ENCODE data around the gene CST9L. TPM values are rescaled to one million over a fixed set of nuclear protein-coding genes. Genes with fewer than 3 reads are reported as not detected.

CST9L gene
- total RNA-seq, 1 donor from 2014 or later: not detected

DNA sequence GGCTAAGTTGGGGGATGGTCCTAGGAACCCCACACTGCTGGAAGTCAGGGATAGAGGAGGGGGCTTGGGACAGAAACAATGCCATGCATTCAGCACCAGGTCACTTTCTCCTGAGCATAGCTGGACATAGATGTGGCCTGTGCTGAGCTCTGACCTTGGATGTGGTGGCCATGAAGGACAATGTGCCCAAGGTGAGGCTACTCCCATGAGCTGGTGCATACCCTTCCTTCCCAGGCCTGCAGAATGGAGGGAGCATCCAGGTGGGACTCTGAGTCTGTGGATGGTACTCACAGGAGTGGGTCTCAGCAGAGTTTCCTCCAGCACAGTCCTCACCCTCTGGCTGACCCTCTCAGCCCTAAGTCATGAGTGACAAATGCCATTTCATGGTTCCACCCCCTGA, 16.9 kb downstream of the CST9L start:
- no peaks in the 10 kb centered on the region for H3K27me3 Mint-ChIP-seq (ENCODE audit: low read depth)
- H3K36me3 Mint-ChIP-seq (ENCODE audit: low read depth): no peaks in the 10 kb centered on the region
- intact Hi-C loops (cut with micrococcal nuclease): no loop called here
- no peak overlapping the region for H3K27ac Mint-ChIP-seq
- no peak for DNase-seq (ENCODE audit: low spot score)
- no peaks in the 10 kb centered on the region for H3K4me1 Mint-ChIP-seq (ENCODE audit: low read depth)
- no peak overlapping the region for H3K4me3 Mint-ChIP-seq (ENCODE audit: low read depth)
- H3K9me3 Mint-ChIP-seq: no peaks in the 10 kb centered on the region

DNA sequence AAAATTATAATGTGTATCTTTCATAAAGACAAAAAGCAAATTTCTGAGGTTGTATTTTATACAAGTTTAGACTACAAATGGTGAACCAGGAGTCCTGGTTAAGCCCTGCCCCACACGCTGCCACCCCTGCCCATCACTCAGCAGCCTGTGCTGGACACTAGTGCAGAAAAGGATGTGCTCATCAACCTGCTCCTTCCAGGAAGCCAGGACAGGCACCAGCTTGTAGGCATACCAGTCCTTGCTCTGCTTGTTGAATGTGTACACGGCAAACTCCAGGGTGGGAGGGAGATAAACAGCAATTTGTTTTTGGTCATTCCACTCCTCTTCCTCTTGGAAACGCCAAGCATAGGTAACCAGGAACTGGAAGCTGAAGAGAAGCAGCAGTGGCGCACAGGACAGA, 18.1 kb downstream of the CST9L start:
- Mint-ChIP-seq H3K27me3 (ENCODE audit: low read depth) (no peaks in the 10 kb centered on the region), H3K9me3 (no peaks in the 10 kb centered on the region), H3K4me3 (ENCODE audit: low read depth) (no peak overlapping the region), H3K27ac (no peak overlapping the region), H3K36me3 (ENCODE audit: low read depth) (no peaks in the 10 kb centered on the region), H3K4me1 (ENCODE audit: low read depth) (no peaks in the 10 kb centered on the region)
- intact Hi-C loops (cut with micrococcal nuclease): no loop called here
- no peak for DNase-seq (ENCODE audit: low spot score)

DNA sequence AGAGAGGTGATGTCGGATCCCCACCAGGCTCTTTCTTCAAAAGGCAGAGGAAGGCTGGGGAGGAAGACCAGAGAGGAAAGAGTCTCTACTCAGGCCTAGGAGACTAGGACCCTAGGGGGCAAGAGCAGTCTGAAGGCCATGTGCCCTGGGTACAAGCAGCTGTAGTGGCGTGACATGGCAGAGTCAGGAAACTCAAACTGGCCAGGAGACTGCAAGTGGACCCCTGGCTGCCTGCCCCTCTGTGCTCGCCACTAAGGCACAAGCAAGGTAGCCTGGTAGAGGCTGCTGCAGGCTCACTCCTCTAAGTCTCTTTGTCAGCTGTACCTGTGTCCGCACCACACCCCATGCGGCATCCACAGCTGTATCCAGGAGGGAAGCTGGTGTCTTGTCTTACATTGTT, 19.9 kb downstream of the CST9L start:
- Mint-ChIP-seq H3K4me3 (ENCODE audit: low read depth) (no peak overlapping the region), H3K27me3 (ENCODE audit: low read depth) (no peaks in the 10 kb centered on the region), H3K36me3 (ENCODE audit: low read depth) (no peaks in the 10 kb centered on the region), H3K27ac (no peak overlapping the region), H3K9me3 (no peaks in the 10 kb centered on the region), H3K4me1 (ENCODE audit: low read depth) (no peaks in the 10 kb centered on the region)
- no peak for DNase-seq (ENCODE audit: low spot score)
- intact Hi-C loops (cut with micrococcal nuclease): no loop called here

DNA sequence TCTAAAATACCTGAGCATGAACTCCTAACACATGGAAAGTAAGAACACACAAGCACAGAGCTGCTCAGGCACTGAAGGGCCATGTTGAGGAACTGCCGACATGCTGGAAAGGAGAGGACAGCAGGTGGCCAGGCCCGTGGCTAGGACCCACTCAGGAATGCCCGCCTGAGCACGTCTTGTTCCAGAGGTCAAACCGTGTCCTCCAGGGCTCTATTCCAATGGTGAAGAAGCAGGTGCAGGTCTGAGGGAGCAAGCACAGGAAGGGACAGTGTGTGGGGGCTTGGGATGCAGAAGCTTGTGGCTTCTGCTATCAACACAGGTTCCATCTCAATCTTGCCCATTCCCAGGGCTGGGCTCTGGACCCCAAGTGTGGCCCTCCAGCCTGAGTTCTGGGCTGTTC, 20.7 kb downstream of the CST9L start:
- no peak overlapping the region for H3K4me3 Mint-ChIP-seq (ENCODE audit: low read depth)
- H3K36me3 Mint-ChIP-seq (ENCODE audit: low read depth): no peaks in the 10 kb centered on the region
- DNase-seq (ENCODE audit: low spot score): no peak
- no peaks in the 10 kb centered on the region for H3K4me1 Mint-ChIP-seq (ENCODE audit: low read depth)
- H3K9me3 Mint-ChIP-seq: no peaks in the 10 kb centered on the region
- no peak overlapping the region for H3K27ac Mint-ChIP-seq
- H3K27me3 Mint-ChIP-seq (ENCODE audit: low read depth): no peaks in the 10 kb centered on the region
- intact Hi-C loops (cut with micrococcal nuclease): no loop called here

DNA sequence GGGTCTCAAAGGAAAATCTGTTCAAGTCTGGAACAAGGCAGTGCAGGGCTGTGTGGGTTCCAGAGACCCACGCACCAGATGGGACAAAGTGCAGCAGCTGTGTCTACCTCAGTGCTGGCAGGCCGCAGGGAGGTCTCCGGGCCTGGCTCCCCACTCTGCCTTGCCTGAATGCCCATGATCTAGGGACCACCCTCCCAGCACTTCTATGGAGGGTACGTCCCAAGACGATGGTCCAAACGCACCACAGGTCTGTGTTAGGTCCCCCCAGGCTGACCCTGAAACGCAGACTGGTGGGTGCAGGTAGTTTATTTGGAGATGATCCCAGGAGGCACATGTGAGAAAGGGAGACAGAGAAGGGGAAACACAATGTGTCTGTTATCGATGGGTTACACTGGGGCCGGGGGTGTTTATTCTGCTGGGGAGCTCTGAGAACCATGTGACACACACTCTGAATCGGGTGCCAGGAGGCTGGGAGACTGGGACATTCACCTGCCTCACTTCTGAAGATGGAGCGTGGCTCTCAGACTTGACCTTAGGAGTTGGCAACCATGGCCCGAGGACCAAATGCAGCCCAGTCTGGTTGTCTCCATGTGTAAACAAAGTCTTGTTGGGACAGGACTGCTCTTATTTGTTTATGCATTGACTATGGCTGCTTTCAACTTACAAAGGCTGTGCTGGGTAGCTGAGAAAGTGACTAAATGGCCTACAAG, 21.7 kb downstream of the CST9L start:
- H3K9me3 Mint-ChIP-seq: no peaks in the 10 kb centered on the region
- intact Hi-C loops (cut with micrococcal nuclease): no loop called here
- H3K36me3 Mint-ChIP-seq (ENCODE audit: low read depth): no peaks in the 10 kb centered on the region
- H3K27me3 Mint-ChIP-seq (ENCODE audit: low read depth): no peaks in the 10 kb centered on the region
- no peaks in the 10 kb centered on the region for H3K4me1 Mint-ChIP-seq (ENCODE audit: low read depth)
- no peak overlapping the region for H3K27ac Mint-ChIP-seq
- no peak for DNase-seq (ENCODE audit: low spot score)
- no peak overlapping the region for H3K4me3 Mint-ChIP-seq (ENCODE audit: low read depth)

DNA sequence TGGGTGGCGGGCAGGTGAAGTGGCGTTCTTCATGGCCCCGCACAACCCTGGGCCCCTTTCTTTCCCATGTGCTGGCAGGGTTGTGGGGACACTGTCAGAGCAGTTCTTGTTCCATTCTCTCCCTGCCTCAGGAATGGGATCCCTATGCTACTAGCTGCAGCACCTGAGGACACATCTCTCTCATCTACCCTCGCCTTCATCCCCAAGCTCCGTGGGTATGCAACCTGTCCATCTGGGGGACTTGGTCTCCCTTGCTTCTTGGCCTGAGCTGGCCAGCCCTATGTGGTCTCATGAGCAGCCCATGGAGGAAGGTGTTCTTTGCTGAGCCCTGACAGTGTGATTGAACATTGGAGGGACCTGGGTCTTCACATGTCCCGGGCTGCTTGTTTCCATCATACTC, 24.2 kb downstream of the CST9L start:
- DNase-seq (ENCODE audit: low spot score): no peak
- H3K4me1 Mint-ChIP-seq (ENCODE audit: low read depth): no peaks in the 10 kb centered on the region
- intact Hi-C loops (cut with micrococcal nuclease): no loop called here
- H3K27ac Mint-ChIP-seq: no peak overlapping the region
- H3K4me3 Mint-ChIP-seq (ENCODE audit: low read depth): no peak overlapping the region
- H3K9me3 Mint-ChIP-seq: no peaks in the 10 kb centered on the region
- no peaks in the 10 kb centered on the region for H3K36me3 Mint-ChIP-seq (ENCODE audit: low read depth)
- H3K27me3 Mint-ChIP-seq (ENCODE audit: low read depth): no peaks in the 10 kb centered on the region

DNA sequence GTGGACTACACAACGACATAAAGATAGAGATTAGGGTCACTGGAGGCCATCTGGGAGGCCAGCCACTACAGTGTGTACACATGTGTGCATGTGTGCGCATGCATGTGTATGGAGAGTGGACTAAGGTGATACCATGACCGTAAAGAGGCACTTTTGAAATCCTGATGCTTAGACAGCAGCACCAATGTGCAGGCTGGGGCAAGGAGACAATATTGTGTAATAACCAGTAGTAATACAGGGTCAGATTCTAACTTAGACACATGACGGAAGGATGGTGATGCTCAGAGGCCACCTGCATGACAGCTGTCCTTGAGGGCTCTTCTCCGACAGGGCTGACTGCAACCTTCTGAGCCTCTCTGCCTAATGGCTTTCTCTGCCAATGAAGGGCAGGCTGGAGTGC, 25.5 kb downstream of the CST9L start:
- intact Hi-C loops (cut with micrococcal nuclease): no loop called here
- H3K4me3 Mint-ChIP-seq (ENCODE audit: low read depth): no peak overlapping the region
- no peak for DNase-seq (ENCODE audit: low spot score)
- no peaks in the 10 kb centered on the region for H3K27me3 Mint-ChIP-seq (ENCODE audit: low read depth)
- H3K4me1 Mint-ChIP-seq (ENCODE audit: low read depth): no peaks in the 10 kb centered on the region
- H3K36me3 Mint-ChIP-seq (ENCODE audit: low read depth): no peaks in the 10 kb centered on the region
- no peaks in the 10 kb centered on the region for H3K9me3 Mint-ChIP-seq
- no peak overlapping the region for H3K27ac Mint-ChIP-seq

DNA sequence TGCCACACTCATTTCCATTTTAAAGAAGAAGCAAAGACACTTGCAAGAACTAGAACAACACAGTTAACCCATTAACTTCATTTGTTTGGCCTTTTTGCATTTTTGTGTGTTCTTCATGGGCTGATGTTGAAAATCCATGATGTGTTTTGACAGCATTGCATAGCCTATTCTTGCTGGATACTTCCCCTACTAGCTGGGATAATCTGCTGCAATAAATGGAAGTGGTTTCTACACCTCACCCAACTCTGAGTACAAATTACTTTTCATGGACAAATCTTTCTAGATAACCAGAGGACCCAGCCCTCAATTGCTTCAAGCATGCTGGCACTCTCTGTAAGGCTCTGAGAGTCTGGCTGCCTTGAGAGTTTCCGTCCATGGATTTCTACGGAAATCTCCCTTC, 26.5 kb downstream of the CST9L start:
- no peaks in the 10 kb centered on the region for H3K27me3 Mint-ChIP-seq (ENCODE audit: low read depth)
- no peak for DNase-seq (ENCODE audit: low spot score)
- H3K4me1 Mint-ChIP-seq (ENCODE audit: low read depth): no peaks in the 10 kb centered on the region
- no peaks in the 10 kb centered on the region for H3K36me3 Mint-ChIP-seq (ENCODE audit: low read depth)
- no peak overlapping the region for H3K27ac Mint-ChIP-seq
- intact Hi-C loops (cut with micrococcal nuclease): no loop called here
- H3K9me3 Mint-ChIP-seq: no peaks in the 10 kb centered on the region
- no peak overlapping the region for H3K4me3 Mint-ChIP-seq (ENCODE audit: low read depth)

DNA sequence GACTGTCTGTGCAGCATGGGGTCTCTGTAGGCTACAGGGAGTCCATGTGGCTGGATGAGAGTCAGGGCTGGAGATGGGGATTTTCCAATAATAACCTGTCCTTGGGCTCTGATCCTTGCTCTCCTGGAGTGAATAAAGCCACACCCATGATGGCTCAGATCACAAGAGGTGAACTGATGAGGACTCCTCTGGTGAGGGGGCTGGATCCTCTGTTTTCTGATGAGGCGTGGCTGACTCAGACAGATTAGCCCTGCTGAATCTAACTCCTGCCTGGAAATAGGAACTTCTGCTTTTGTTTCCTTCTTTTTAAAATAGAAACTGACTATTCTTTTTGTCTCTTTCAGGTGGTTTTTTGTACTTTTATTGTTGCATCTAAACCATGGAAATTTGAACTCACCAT, 27.0 kb downstream of the CST9L start:
- no peak overlapping the region for H3K27ac Mint-ChIP-seq
- H3K36me3 Mint-ChIP-seq (ENCODE audit: low read depth): no peaks in the 10 kb centered on the region
- no peak for DNase-seq (ENCODE audit: low spot score)
- intact Hi-C loops (cut with micrococcal nuclease): no loop called here
- H3K27me3 Mint-ChIP-seq (ENCODE audit: low read depth): no peaks in the 10 kb centered on the region
- H3K9me3 Mint-ChIP-seq: no peaks in the 10 kb centered on the region
- no peak overlapping the region for H3K4me3 Mint-ChIP-seq (ENCODE audit: low read depth)
- no peaks in the 10 kb centered on the region for H3K4me1 Mint-ChIP-seq (ENCODE audit: low read depth)

DNA sequence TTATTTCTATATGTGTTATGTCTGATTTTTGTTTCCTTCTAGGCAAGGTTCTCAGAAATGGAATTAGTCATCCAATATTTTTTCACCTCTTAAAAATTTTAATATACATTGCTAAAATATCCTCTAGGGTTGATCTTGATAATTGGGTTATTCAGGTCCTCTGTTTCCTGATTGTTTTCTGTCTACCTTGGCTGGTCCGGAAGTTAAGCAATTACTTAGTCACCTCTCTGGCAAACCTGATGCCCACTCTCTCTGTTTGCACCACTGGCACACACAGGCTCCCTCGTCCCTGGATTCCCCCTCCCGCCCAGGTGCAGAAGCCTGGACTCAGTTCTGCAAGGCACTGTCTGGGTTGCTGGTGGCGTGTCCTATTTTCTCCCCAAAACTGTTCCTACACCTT, 27.7 kb downstream of the CST9L start:
- H3K4me3 Mint-ChIP-seq (ENCODE audit: low read depth): no peak overlapping the region
- H3K36me3 Mint-ChIP-seq (ENCODE audit: low read depth): no peaks in the 10 kb centered on the region
- no peaks in the 10 kb centered on the region for H3K27me3 Mint-ChIP-seq (ENCODE audit: low read depth)
- intact Hi-C loops (cut with micrococcal nuclease): no loop called here
- no peaks in the 10 kb centered on the region for H3K4me1 Mint-ChIP-seq (ENCODE audit: low read depth)
- DNase-seq (ENCODE audit: low spot score): no peak
- H3K27ac Mint-ChIP-seq: no peak overlapping the region
- no peaks in the 10 kb centered on the region for H3K9me3 Mint-ChIP-seq

DNA sequence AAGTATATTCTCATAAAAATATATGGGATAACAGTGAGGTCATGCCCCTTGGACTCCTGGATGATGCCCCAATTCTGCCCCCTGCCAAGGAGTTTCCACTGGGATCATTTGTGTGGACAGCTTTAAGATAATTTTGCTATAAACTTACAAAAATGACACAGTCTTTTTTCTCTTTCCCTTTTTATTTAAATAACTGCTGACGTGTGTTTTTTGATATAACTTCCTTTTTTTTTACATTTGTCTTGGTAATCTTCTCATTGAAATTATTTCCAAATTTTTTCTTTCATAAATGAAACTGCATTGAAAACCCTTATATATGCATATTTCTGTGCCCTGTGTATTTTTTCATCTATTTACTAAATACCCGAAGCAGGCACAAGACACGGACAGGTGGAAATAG, 31.3 kb downstream of the CST9L start:
- Mint-ChIP-seq H3K4me1 (ENCODE audit: low read depth) (no peaks in the 10 kb centered on the region), H3K4me3 (ENCODE audit: low read depth) (no peak overlapping the region), H3K27ac (no peak overlapping the region), H3K36me3 (ENCODE audit: low read depth) (no peaks in the 10 kb centered on the region), H3K9me3 (no peaks in the 10 kb centered on the region), H3K27me3 (ENCODE audit: low read depth) (no peaks in the 10 kb centered on the region)
- no peak for DNase-seq (ENCODE audit: low spot score)
- intact Hi-C loops (cut with micrococcal nuclease): no loop called here

DNA sequence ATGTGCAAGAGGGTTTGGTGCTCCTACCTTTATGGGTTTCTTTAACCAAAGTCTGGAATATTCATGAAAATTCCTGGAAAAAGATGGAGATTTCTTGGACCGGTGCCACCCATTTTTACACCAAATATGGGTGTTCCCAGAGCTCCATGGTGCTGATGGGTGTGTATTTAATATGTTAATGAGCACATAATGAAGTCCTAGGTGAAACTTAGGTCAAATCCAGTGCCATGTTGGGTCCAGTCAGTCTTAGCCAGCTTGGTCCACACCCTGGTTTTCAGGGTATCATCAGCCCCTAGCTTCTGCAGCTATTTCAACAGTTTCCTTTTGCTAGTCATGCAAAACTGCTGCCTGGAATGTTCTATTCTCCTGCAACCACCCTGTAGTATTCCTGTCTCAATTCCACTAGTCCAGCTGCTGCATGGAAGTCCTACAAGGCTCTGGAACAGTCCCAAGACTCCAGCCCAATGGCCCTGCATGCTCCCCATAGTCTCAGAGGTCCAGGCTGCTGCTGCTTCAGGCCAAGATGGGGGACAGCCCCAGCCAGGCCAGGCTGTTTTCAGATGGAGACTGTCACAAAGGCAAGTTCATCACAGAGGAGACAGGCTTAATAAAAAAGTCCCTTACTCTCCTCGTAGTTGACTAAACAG, 31.8 kb downstream of the CST9L start:
- no peak overlapping the region for H3K27ac Mint-ChIP-seq
- no peaks in the 10 kb centered on the region for H3K9me3 Mint-ChIP-seq
- no peak overlapping the region for H3K4me3 Mint-ChIP-seq (ENCODE audit: low read depth)
- no peaks in the 10 kb centered on the region for H3K27me3 Mint-ChIP-seq (ENCODE audit: low read depth)
- intact Hi-C loops (cut with micrococcal nuclease): no loop called here
- DNase-seq (ENCODE audit: low spot score): no peak
- H3K36me3 Mint-ChIP-seq (ENCODE audit: low read depth): no peaks in the 10 kb centered on the region
- H3K4me1 Mint-ChIP-seq (ENCODE audit: low read depth): no peaks in the 10 kb centered on the region

DNA sequence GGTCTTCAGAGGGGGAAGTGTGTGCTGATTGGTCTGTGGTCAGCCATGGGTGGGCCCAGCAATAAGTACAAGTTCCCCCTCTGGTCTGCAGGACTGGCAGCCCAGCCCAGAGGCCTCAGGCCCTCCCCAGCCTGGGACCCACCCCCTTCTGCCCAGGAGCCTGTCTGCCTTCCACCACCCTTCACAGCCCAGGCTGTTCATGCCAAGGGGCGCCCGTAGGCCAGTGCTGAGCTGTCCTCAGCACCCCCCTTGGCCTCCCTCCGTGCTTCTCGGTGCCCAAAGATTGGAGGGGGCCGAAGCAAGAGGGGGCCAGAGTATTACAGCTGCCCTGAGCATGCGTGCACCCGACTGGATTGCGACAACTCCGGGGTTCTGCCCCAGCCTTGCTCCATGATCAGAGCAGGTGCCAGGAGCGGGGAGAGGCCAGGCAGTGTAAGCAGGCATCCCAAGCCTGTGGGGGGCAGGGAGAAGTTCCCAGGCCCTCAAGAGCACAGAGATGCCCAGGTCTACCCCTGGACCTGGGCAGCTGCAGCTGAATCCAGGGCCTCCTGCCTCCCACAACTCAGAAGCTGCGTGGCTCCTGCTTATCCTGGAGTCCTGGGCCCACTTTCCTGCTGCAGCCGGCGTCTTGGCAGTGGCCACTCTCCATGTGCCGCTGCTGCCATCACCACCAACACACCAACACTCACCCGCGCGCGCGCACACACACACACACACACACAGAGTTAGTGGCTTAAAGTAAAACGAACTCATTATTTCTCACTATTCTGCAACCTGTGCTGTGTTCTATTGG, 33.3 kb downstream of the CST9L start:
- no peaks in the 10 kb centered on the region for H3K36me3 Mint-ChIP-seq (ENCODE audit: low read depth)
- peaks cover 8% of the 10 kb centered on the region for H3K9me3 Mint-ChIP-seq
- intact Hi-C loops (cut with micrococcal nuclease): no loop called here
- no peak overlapping the region for H3K27ac Mint-ChIP-seq
- no peaks in the 10 kb centered on the region for H3K27me3 Mint-ChIP-seq (ENCODE audit: low read depth)
- H3K4me1 Mint-ChIP-seq (ENCODE audit: low read depth): peaks cover 4% of the 10 kb centered on the region
- H3K4me3 Mint-ChIP-seq (ENCODE audit: low read depth): no peak overlapping the region
- DNase-seq (ENCODE audit: low spot score): no peak

Data from activated T-helper 2 cell treated with anti-CD3 and anti-CD28 coated beads, Interferon-gamma antibody, Interleukin-2, Interleukin-4, amounts not matched to agents 10 μg/mL and 5 μg/mL and 100 μg/mL, durations not matched to agents 14 hours and 24 hours and 36 hours (primary cell).